T-helper 2 cell treated with Interferon-gamma antibody and Interleukin-4, amounts not matched to agents 5 μg/mL and 100 μg/mL, for 36 hours (primary cell): ENCODE results near the gene CGB1.
"Not testable (repeated sequence)": the region's sequence is repeated elsewhere in the genome, so short reads cannot be mapped to it uniquely, and the experiment has no call there.

Source experiments
- DNase-seq: peaks from one replicate; pipeline ENCODE4 v3.0.0; 2021; ENCODE audit warnings: low spot score
- H3K27ac Mint-ChIP-seq: one replicate; pipeline ENCODE4 v1.8.0; 2021; ENCODE audit warnings: mild to moderate bottlenecking, mixed read lengths
- H3K27me3 Mint-ChIP-seq: one replicate; pipeline ENCODE4 v1.8.0; 2021; ENCODE audit warnings: low read depth, mixed read lengths
- H3K36me3 Mint-ChIP-seq: one replicate; pipeline ENCODE4 v1.8.0; 2021; ENCODE audit warnings: low read depth, mixed read lengths
- H3K4me1 Mint-ChIP-seq: one replicate; pipeline ENCODE4 v1.8.0; 2021; ENCODE audit warnings: low read depth, mixed read lengths
- H3K4me3 Mint-ChIP-seq: one replicate; pipeline ENCODE4 v1.8.0; 2022; ENCODE audit warnings: mild to moderate bottlenecking, moderate library complexity, mixed read lengths
- H3K9me3 Mint-ChIP-seq: one replicate; pipeline ENCODE4 v1.8.0; 2021; ENCODE audit warnings: mixed read lengths

The CGB1 gene

GRCh38 chr19:49065905-49066512, 29.3 kb upstream of the CGB1 start:
- H3K9me3 Mint-ChIP-seq = no peaks in the 10 kb centered on the region
- no peak for DNase-seq
- peaks cover 68% of the 10 kb centered on the region for H3K27me3 Mint-ChIP-seq
- no peak overlapping the region for H3K27ac Mint-ChIP-seq
- H3K36me3 Mint-ChIP-seq = no peaks in the 10 kb centered on the region
- H3K4me1 Mint-ChIP-seq = no peaks in the 10 kb centered on the region
- no peak overlapping the region for H3K4me3 Mint-ChIP-seq

GRCh38 chr19:49064768-49065611, 28.3 kb upstream of the CGB1 start, which contains the start of gene NTF4:
Gene NTF4 (minus strand): TSS chr19:49064818. CDS start chr19:49061997, 2,821 bp downstream.
- H3K4me3 Mint-ChIP-seq = no peak within 1 kb of the TSS

GRCh38 chr19:49064029-49064629, 27.4 kb upstream of the CGB1 start:
- H3K4me1 Mint-ChIP-seq = no peaks in the 10 kb centered on the region
- no peaks in the 10 kb centered on the region for H3K36me3 Mint-ChIP-seq
- H3K27me3 Mint-ChIP-seq = peaks cover 69% of the 10 kb centered on the region
- H3K27ac Mint-ChIP-seq = no peak overlapping the region
- H3K9me3 Mint-ChIP-seq = no peaks in the 10 kb centered on the region
- no peak overlapping the region for H3K4me3 Mint-ChIP-seq
- DNase-seq = no peak

More at GRCh38 chr19:49064768-49065611, 28.3 kb upstream of the CGB1 start, which contains the start of gene NTF4:
- peaks cover 68% of the 10 kb centered on the region for H3K27me3 Mint-ChIP-seq
- no peak within 1 kb of the TSS for H3K27ac Mint-ChIP-seq
- H3K4me1 Mint-ChIP-seq = no peaks in the 10 kb centered on the region
- no peaks in the 10 kb centered on the region for H3K36me3 Mint-ChIP-seq
- no peak for DNase-seq
- no peaks in the 10 kb centered on the region for H3K9me3 Mint-ChIP-seq

GRCh38 chr19:49061445-49061844, 24.8 kb upstream of the CGB1 start:
- no peak for DNase-seq
- peaks cover 76% of the 10 kb centered on the region for H3K27me3 Mint-ChIP-seq

GRCh38 chr19:49061000-49061399, 24.3 kb upstream of the CGB1 start:
- no peak for DNase-seq
- Mint-ChIP-seq H3K4me3 (no peak overlapping the region), H3K9me3 (no peaks in the 10 kb centered on the region), H3K27ac (no peak overlapping the region), H3K4me1 (peaks cover 14% of the 10 kb centered on the region), H3K36me3 (no peaks in the 10 kb centered on the region), H3K27me3 (peaks cover 75% of the 10 kb centered on the region)

More at GRCh38 chr19:49061445-49061844, 24.8 kb upstream of the CGB1 start:
- Mint-ChIP-seq H3K4me3 (no peak overlapping the region), H3K4me1 (peaks cover 13% of the 10 kb centered on the region), H3K9me3 (no peaks in the 10 kb centered on the region), H3K27ac (no peak overlapping the region), H3K36me3 (no peaks in the 10 kb centered on the region)

GRCh38 chr19:49059053-49059452, 22.4 kb upstream of the CGB1 start:
- Mint-ChIP-seq H3K27me3 (peaks cover 68% of the 10 kb centered on the region), H3K4me3 (no peak overlapping the region), H3K4me1 (peaks cover 16% of the 10 kb centered on the region), H3K9me3 (no peaks in the 10 kb centered on the region), H3K36me3 (no peaks in the 10 kb centered on the region), H3K27ac (no peak overlapping the region)
- DNase-seq = no peak

- Mint-ChIP-seq H3K4me3 (no peak overlapping the region), H3K36me3 (no peaks in the 10 kb centered on the region), H3K27ac (no peak overlapping the region), H3K4me1 (peaks cover 16% of the 10 kb centered on the region), H3K27me3 (peaks cover 65% of the 10 kb centered on the region), H3K9me3 (no peaks in the 10 kb centered on the region)
- no peak for DNase-seq
Observed at GRCh38 chr19:49058562-49058961, 21.9 kb upstream of the CGB1 start.

GRCh38 chr19:49057636-49058234, 21.0 kb upstream of the CGB1 start, which contains the start of gene CGB7:
Gene CGB7 (minus strand): TSS chr19:49057749. CDS start chr19:49055375, 2,374 bp downstream.
- H3K4me1 Mint-ChIP-seq = peaks cover 16% of the 10 kb centered on the region
- peaks cover 61% of the 10 kb centered on the region for H3K27me3 Mint-ChIP-seq
- peak within 1 kb of the TSS; percentile 69 for H3K4me3 Mint-ChIP-seq
- H3K36me3 Mint-ChIP-seq = no peaks in the 10 kb centered on the region
- H3K27ac Mint-ChIP-seq = no peak within 1 kb of the TSS
- DNase-seq = peak; percentile 27
- no peaks in the 10 kb centered on the region for H3K9me3 Mint-ChIP-seq

GRCh38 chr19:49056902-49057596, 20.4 kb upstream of the CGB1 start:
- peaks cover 61% of the 10 kb centered on the region for H3K27me3 Mint-ChIP-seq
- peak overlapping the region; percentile 69 for H3K4me3 Mint-ChIP-seq
- H3K9me3 Mint-ChIP-seq, H3K27ac Mint-ChIP-seq, DNase-seq, H3K36me3 Mint-ChIP-seq: not testable (repeated sequence)
- H3K4me1 Mint-ChIP-seq = peaks cover 16% of the 10 kb centered on the region

GRCh38 chr19:49056101-49056901, 19.6 kb upstream of the CGB1 start:
- H3K27me3 Mint-ChIP-seq = peaks cover 58% of the 10 kb centered on the region
- H3K9me3 Mint-ChIP-seq = no peaks in the 10 kb centered on the region
- H3K36me3 Mint-ChIP-seq = no peaks in the 10 kb centered on the region
- H3K4me3 Mint-ChIP-seq = peak overlapping the region; percentile 69
- H3K4me1 Mint-ChIP-seq = peaks cover 16% of the 10 kb centered on the region
- H3K27ac Mint-ChIP-seq = no peak overlapping the region
- DNase-seq = peak; percentile 56

- not testable (repeated sequence) for H3K4me3 Mint-ChIP-seq, H3K9me3 Mint-ChIP-seq, DNase-seq
Observed at GRCh38 chr19:49050376-49051033, 13.8 kb upstream of the CGB1 start.

GRCh38 chr19:49049834-49050233, 13.1 kb upstream of the CGB1 start:
- not testable (repeated sequence) for DNase-seq, H3K36me3 Mint-ChIP-seq, H3K4me3 Mint-ChIP-seq, H3K9me3 Mint-ChIP-seq, H3K4me1 Mint-ChIP-seq, H3K27me3 Mint-ChIP-seq, H3K27ac Mint-ChIP-seq

More at GRCh38 chr19:49050376-49051033, 13.8 kb upstream of the CGB1 start:
- not testable (repeated sequence) for H3K27me3 Mint-ChIP-seq, H3K36me3 Mint-ChIP-seq, H3K27ac Mint-ChIP-seq, H3K4me1 Mint-ChIP-seq
